GM18498 (cell line): ENCODE measurements around the gene TTC7B.

Source experiments
- ATAC-seq: cut with Tn5 transposase; IDR thresholded peaks from one replicate; pipeline ENCODE4 v1.9.1; 2021; ENCODE audit warnings: mild to moderate bottlenecking, moderate library complexity; ENCODE audit not compliant: unreplicated experiment

TTC7B gene

GRCh38 chr14:90805662-90806540, 10.3 kb downstream of the TTC7B start:
- no peak for ATAC-seq

- no peak for ATAC-seq
Measured at GRCh38 chr14:90805084-90805391, 11.2 kb downstream of the TTC7B start.

- no peak for ATAC-seq
Measured at GRCh38 chr14:90804292-90805083, 11.7 kb downstream of the TTC7B start.

- no peak for ATAC-seq
Measured at GRCh38 chr14:90803249-90803648, 13.0 kb downstream of the TTC7B start.

GRCh38 chr14:90799420-90799819, 16.8 kb downstream of the TTC7B start:
- no peak for ATAC-seq

GRCh38 chr14:90797919-90798318, 18.3 kb downstream of the TTC7B start:
- no peak for ATAC-seq

GRCh38 chr14:90797451-90797850, 18.8 kb downstream of the TTC7B start:
- no peak for ATAC-seq

- no peak for ATAC-seq
Measured at GRCh38 chr14:90796329-90796728, 19.9 kb downstream of the TTC7B start.

GRCh38 chr14:90795744-90796143, 20.5 kb downstream of the TTC7B start:
- no peak for ATAC-seq

- no peak for ATAC-seq
Measured at GRCh38 chr14:90791486-90791885, 24.7 kb downstream of the TTC7B start.

GRCh38 chr14:90788031-90788430, 28.2 kb downstream of the TTC7B start:
- ATAC-seq, result no peak

- ATAC-seq, result no peak
Measured at GRCh38 chr14:90785876-90786450, 30.3 kb downstream of the TTC7B start.

- no peak for ATAC-seq
Measured at GRCh38 chr14:90785471-90785870, 30.8 kb downstream of the TTC7B start.

GRCh38 chr14:90784621-90785270, 31.5 kb downstream of the TTC7B start:
- no peak for ATAC-seq

- no peak for ATAC-seq
Measured at GRCh38 chr14:90783344-90783743, 32.9 kb downstream of the TTC7B start.

- no peak for ATAC-seq
Measured at GRCh38 chr14:90782892-90783291, 33.3 kb downstream of the TTC7B start.

- no peak for ATAC-seq
Measured at GRCh38 chr14:90781876-90782275, 34.4 kb downstream of the TTC7B start.

- no peak for ATAC-seq
Measured at GRCh38 chr14:90781344-90781761, 34.9 kb downstream of the TTC7B start.

- ATAC-seq, result no peak
Measured at GRCh38 chr14:90780519-90780918, 35.7 kb downstream of the TTC7B start.

- no peak for ATAC-seq
Measured at GRCh38 chr14:90778571-90779255, 37.5 kb downstream of the TTC7B start.
